Activated CD4-positive, alpha-beta T cell treated with anti-CD3 and anti-CD28 coated beads, Interleukin-2, amount 10 ng/mL, durations not matched to agents 24 days and 14 days (primary cell): ENCODE measurements around the gene GNG2. TPM values are rescaled to one million over a fixed set of nuclear protein-coding genes. Genes with fewer than 3 reads are reported as not detected.

Source experiments
- DNase-seq: peaks from one replicate; pipeline ENCODE4 v3.0.0; 2022
- H3K27ac Mint-ChIP-seq: one replicate; pipeline ENCODE4 v1.8.0; 2022; ENCODE audit warnings: mild to moderate bottlenecking, mixed read lengths
- H3K27me3 Mint-ChIP-seq: one replicate; pipeline ENCODE4 v1.8.0; 2022; ENCODE audit warnings: mixed read lengths
- H3K36me3 Mint-ChIP-seq: one replicate; pipeline ENCODE4 v1.8.0; 2022; ENCODE audit warnings: low read depth, mild to moderate bottlenecking, mixed read lengths
- H3K4me1 Mint-ChIP-seq: one replicate; pipeline ENCODE4 v1.8.0; 2021; ENCODE audit warnings: mixed read lengths
- H3K4me3 Mint-ChIP-seq: one replicate; pipeline ENCODE4 v1.8.0; 2022; ENCODE audit warnings: mild to moderate bottlenecking, moderate library complexity, mixed read lengths
- H3K9me3 Mint-ChIP-seq: one replicate; pipeline ENCODE4 v1.8.0; 2021; ENCODE audit warnings: mixed read lengths
- intact Hi-C: fragments of 100-400 bp; cut with micrococcal nuclease; formaldehyde crosslinking; loops from one replicate; pipeline ENCODE4 v1.15.1; 2023
- total RNA-seq: library from RNA; stranded (reverse); gene quantifications from 2 replicates; pipeline ENCODE4 v1.2.3, GENCODE V29; 2022

Gene GNG2
- total RNA-seq, 1 donor from 2014 or later = 104 TPM

- Mint-ChIP-seq H3K4me3 (no peak overlapping the region), H3K9me3 (no peaks in the 10 kb centered on the region), H3K4me1 (peaks cover 8% of the 10 kb centered on the region), H3K27ac (no peak overlapping the region), H3K27me3 (no peaks in the 10 kb centered on the region), H3K36me3 (peaks cover 61% of the 10 kb centered on the region)
- intact Hi-C loops = no loop called here
- DNase-seq = no peak
These were observed 145.9 kb downstream of the GNG2 start for GRCh38 chr14:52006361-52006760.

DNA sequence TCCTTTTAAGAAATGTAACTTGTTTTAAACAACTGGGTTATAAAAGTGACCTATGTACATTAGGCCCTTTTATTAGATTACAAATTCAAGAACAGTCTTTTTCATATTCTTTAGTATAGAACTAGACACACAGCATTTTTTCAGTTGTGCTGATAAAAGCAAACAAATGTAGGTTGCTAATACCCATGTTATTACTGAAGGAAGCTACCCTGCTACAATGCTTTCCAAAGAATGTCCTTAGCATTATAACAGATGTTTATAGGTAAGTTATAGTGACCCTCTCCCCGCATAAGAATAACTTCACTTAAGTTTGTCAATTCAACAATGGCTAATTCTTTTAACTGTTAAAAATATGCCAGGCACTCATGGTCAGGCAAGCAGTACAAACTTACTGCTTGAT lies 146.8 kb downstream of the GNG2 start:
- intact Hi-C loops = no loop called here
- DNase-seq = no peak
- H3K4me3 Mint-ChIP-seq = no peak overlapping the region
- no peak overlapping the region for H3K27ac Mint-ChIP-seq
- peaks cover 6% of the 10 kb centered on the region for H3K4me1 Mint-ChIP-seq
- no peaks in the 10 kb centered on the region for H3K27me3 Mint-ChIP-seq
- peaks cover 63% of the 10 kb centered on the region for H3K36me3 Mint-ChIP-seq
- no peaks in the 10 kb centered on the region for H3K9me3 Mint-ChIP-seq

DNA sequence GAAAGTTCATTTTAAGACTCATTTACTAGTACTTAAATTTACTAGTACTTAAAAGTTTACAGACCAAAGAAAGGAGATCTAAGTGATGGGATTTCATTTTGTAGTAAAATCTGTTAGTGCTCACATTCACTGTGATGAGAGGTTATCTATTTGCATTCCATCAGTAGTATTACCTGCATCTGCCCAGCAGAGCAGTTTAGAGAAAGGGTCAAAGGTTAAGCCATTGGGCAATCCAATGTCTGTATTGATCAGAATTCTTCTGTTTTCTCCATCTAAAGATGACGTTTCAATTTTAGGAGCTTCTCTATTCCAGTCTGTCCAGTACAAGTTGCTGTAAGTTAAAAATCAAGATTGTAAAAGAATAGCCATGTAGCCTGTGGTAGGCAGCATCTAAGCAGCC lies 147.2 kb downstream of the GNG2 start:
- Mint-ChIP-seq H3K27ac (no peak overlapping the region), H3K36me3 (peaks cover 61% of the 10 kb centered on the region), H3K9me3 (no peaks in the 10 kb centered on the region), H3K4me3 (no peak overlapping the region), H3K27me3 (no peaks in the 10 kb centered on the region), H3K4me1 (peaks cover 4% of the 10 kb centered on the region)
- intact Hi-C loops = no loop called here
- no peak for DNase-seq

- H3K9me3 Mint-ChIP-seq = no peaks in the 10 kb centered on the region
- peaks cover 4% of the 10 kb centered on the region for H3K4me1 Mint-ChIP-seq
- intact Hi-C loops = no loop called here
- no peak overlapping the region for H3K4me3 Mint-ChIP-seq
- H3K36me3 Mint-ChIP-seq = peaks cover 57% of the 10 kb centered on the region
- no peak overlapping the region for H3K27ac Mint-ChIP-seq
- DNase-seq = no peak
- no peaks in the 10 kb centered on the region for H3K27me3 Mint-ChIP-seq
These were observed 147.7 kb downstream of the GNG2 start for GRCh38 chr14:52008136-52008535.

GRCh38 chr14:52010173-52010693 lies 149.8 kb downstream of the GNG2 start:
- Mint-ChIP-seq H3K9me3 (no peaks in the 10 kb centered on the region), H3K4me1 (peaks cover 5% of the 10 kb centered on the region), H3K36me3 (peaks cover 46% of the 10 kb centered on the region), H3K4me3 (no peak overlapping the region), H3K27ac (no peak overlapping the region), H3K27me3 (no peaks in the 10 kb centered on the region)
- no peak for DNase-seq
- intact Hi-C loops = no loop called here

DNA sequence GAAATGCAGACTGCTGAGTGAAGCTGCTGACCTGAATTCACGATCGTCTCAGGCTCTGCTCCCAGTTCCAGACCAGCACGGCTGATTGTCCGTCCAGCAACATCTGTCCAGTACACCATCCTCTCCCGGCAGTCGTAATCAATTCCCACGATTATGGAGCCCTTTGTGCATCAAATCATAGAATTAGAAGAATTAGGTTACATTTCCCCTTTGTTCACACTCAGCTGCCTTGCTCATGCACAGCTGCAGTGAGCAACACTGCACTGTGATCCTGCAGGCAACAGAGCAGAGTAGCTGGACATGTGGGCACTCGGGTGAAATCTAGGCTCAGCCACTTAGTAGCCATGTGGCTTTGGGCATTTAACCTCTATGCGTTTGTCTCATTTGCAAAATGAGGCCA lies 151.1 kb downstream of the GNG2 start:
- Mint-ChIP-seq H3K36me3 (peaks cover 33% of the 10 kb centered on the region), H3K4me1 (peaks cover 2% of the 10 kb centered on the region), H3K27ac (no peak overlapping the region), H3K27me3 (peaks cover 2% of the 10 kb centered on the region), H3K9me3 (no peaks in the 10 kb centered on the region), H3K4me3 (no peak overlapping the region)
- intact Hi-C loops = no loop called here
- DNase-seq = no peak

DNA sequence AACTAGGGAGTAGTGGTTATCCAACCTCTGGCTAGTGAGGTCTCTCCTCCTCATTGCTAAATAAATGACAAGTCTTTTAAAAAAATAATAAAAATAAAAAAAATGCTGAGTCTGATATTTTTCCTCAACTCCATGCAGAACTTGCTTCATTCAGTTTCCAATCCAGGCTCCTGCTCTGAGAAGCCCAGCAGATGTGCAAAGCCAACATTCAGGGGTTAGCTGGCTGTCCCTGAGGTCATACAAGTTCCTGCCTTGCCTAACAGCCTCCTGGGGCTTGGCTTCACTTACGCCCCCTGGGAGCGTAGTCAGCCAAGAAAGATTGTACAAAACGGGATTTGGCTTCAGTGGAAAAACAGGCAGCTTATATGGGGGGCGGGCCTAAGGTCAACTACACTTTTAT lies 152.2 kb downstream of the GNG2 start:
- intact Hi-C loops = no loop called here
- Mint-ChIP-seq H3K27me3 (peaks cover 4% of the 10 kb centered on the region), H3K9me3 (no peaks in the 10 kb centered on the region), H3K36me3 (peaks cover 29% of the 10 kb centered on the region), H3K4me3 (no peak overlapping the region), H3K4me1 (peaks cover 2% of the 10 kb centered on the region), H3K27ac (no peak overlapping the region)
- DNase-seq = no peak

DNA sequence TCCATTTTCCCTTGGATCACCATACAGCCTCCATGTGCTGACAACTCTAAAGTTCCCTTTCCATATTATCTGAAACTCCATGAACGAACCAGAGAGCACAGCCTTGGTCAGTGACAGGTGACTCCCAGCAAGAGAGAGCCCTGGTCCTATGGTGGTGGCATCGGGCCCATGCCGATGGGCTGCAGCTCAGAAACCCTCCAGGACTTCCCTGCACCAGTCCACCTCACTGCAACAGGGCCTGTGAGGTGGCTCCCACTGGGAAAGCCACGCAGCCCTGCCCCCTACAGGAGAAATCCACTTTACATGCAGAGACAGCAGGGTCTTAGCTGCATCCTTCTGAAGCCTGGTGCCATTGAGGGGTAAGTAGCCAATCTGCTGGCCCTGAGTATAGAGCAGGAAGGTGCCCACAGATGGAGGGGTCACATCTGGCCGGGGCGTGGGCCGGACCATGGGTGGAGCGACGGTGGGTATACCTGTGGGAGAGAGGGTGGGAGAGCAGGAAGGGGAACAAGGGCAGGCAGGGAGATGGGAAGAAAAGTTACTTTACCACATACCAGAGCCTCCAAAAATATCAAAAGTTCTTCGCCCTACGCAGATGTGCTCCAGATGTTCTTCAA lies 153.7 kb downstream of the GNG2 start:
- Mint-ChIP-seq H3K4me1 (peaks cover 4% of the 10 kb centered on the region), H3K4me3 (no peak overlapping the region), H3K27me3 (peaks cover 4% of the 10 kb centered on the region), H3K36me3 (peaks cover 18% of the 10 kb centered on the region), H3K27ac (no peak overlapping the region), H3K9me3 (no peaks in the 10 kb centered on the region)
- intact Hi-C loops = no loop called here
- no peak for DNase-seq

GRCh38 chr14:52014601-52015267 lies 154.3 kb downstream of the GNG2 start:
- Mint-ChIP-seq H3K27ac (no peak overlapping the region), H3K36me3 (peaks cover 15% of the 10 kb centered on the region), H3K27me3 (peaks cover 4% of the 10 kb centered on the region), H3K4me3 (no peak overlapping the region), H3K4me1 (peaks cover 4% of the 10 kb centered on the region), H3K9me3 (no peaks in the 10 kb centered on the region)
- intact Hi-C loops = no loop called here
- DNase-seq = no peak

- Mint-ChIP-seq H3K4me1 (peaks cover 10% of the 10 kb centered on the region), H3K36me3 (peaks cover 14% of the 10 kb centered on the region), H3K27ac (no peak overlapping the region), H3K9me3 (no peaks in the 10 kb centered on the region), H3K27me3 (peaks cover 4% of the 10 kb centered on the region), H3K4me3 (no peak overlapping the region)
- no peak for DNase-seq
- intact Hi-C loops = no loop called here
These were observed 155.1 kb downstream of the GNG2 start for GRCh38 chr14:52015411-52016030.

- Mint-ChIP-seq H3K27ac (no peak overlapping the region), H3K9me3 (peaks cover 4% of the 10 kb centered on the region), H3K36me3 (no peaks in the 10 kb centered on the region), H3K4me3 (no peak overlapping the region), H3K4me1 (peaks cover 35% of the 10 kb centered on the region), H3K27me3 (peaks cover 4% of the 10 kb centered on the region)
- intact Hi-C loops = no loop called here
- no peak for DNase-seq
These were observed 157.8 kb downstream of the GNG2 start for GRCh38 chr14:52018252-52018651.

DNA sequence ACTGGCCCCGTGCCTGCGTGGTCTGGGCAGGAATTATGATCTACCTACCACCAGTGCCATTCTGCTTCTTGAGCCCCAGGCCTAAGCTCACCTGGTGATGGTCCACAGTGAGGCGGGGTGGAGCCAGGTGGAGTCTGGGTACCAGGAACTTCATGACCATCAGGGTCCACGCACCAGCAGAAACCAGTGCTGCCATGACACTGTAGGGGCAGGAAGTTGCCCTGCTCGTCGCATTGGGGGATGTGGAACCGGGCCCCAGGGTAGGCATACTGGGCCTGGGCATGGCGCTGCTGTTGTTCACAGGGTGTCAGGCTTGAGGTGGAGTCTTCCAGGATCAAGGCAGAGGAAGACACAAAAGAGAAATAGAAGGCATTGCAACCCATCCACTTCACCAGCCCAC lies 158.6 kb downstream of the GNG2 start:
- intact Hi-C loops = no loop called here
- Mint-ChIP-seq H3K9me3 (peaks cover 4% of the 10 kb centered on the region), H3K4me3 (no peak overlapping the region), H3K27me3 (peaks cover 4% of the 10 kb centered on the region), H3K36me3 (no peaks in the 10 kb centered on the region), H3K27ac (no peak overlapping the region), H3K4me1 (peaks cover 35% of the 10 kb centered on the region)
- no peak for DNase-seq
